Measurements from ENCODE around the gene FRRS1.

The FRRS1 gene

GRCh38 chr1:99705385-99705784 is 61.0 kb downstream of the FRRS1 start:
- H3K4me1 ChIP-seq (ENCODE audit: control insufficient read depth, insufficient read depth, low read length, poor library complexity, severe bottlenecking) = peaks cover 4% of the 10 kb centered on the region
- H3K4me3 ChIP-seq (ENCODE audit: extremely low read depth, insufficient read depth, low read length, poor library complexity, severe bottlenecking) = no peak overlapping the region
- H3K36me3 ChIP-seq (ENCODE audit: control insufficient read depth, insufficient read depth, low read length) = no peaks in the 10 kb centered on the region
- no peak overlapping the region for H3K27ac ChIP-seq (ENCODE audit: low read depth, low read length, severe bottlenecking)
- H3K9me3 ChIP-seq (ENCODE audit: control insufficient read depth, low read length) = peaks cover 6% of the 10 kb centered on the region

GRCh38 chr1:99704356-99704816 is 62.0 kb downstream of the FRRS1 start:
- Histone ChIP-seq H3K9me3 (ENCODE audit: control insufficient read depth, low read length) (peaks cover 6% of the 10 kb centered on the region), H3K4me1 (ENCODE audit: control insufficient read depth, insufficient read depth, low read length, poor library complexity, severe bottlenecking) (peaks cover 4% of the 10 kb centered on the region), H3K27ac (ENCODE audit: low read depth, low read length, severe bottlenecking) (no peak overlapping the region), H3K4me3 (ENCODE audit: extremely low read depth, insufficient read depth, low read length, poor library complexity, severe bottlenecking) (no peak overlapping the region), H3K36me3 (ENCODE audit: control insufficient read depth, insufficient read depth, low read length) (no peaks in the 10 kb centered on the region)
- WGBS, 2 experiments (ENCODE audit: insufficient coverage in 2 of 2) = 88 to 94% methylated on average over 17 of the region's 17 CpGs

- Histone ChIP-seq H3K4me1 (ENCODE audit: control insufficient read depth, insufficient read depth, low read length, poor library complexity, severe bottlenecking) (peaks cover 4% of the 10 kb centered on the region), H3K9me3 (ENCODE audit: control insufficient read depth, low read length) (peaks cover 6% of the 10 kb centered on the region), H3K36me3 (ENCODE audit: control insufficient read depth, insufficient read depth, low read length) (no peaks in the 10 kb centered on the region), H3K27ac (ENCODE audit: low read depth, low read length, severe bottlenecking) (no peak overlapping the region), H3K4me3 (ENCODE audit: extremely low read depth, insufficient read depth, low read length, poor library complexity, severe bottlenecking) (no peak overlapping the region)
These were observed 64.2 kb downstream of the FRRS1 start for GRCh38 chr1:99702221-99702620.

GRCh38 chr1:99700020-99700419 is 66.4 kb downstream of the FRRS1 start:
- H3K4me1 ChIP-seq (ENCODE audit: control insufficient read depth, insufficient read depth, low read length, poor library complexity, severe bottlenecking) = peaks cover 2% of the 10 kb centered on the region
- H3K36me3 ChIP-seq (ENCODE audit: control insufficient read depth, insufficient read depth, low read length) = no peaks in the 10 kb centered on the region
- no peak overlapping the region for H3K27ac ChIP-seq (ENCODE audit: low read depth, low read length, severe bottlenecking)
- no peak overlapping the region for H3K4me3 ChIP-seq (ENCODE audit: extremely low read depth, insufficient read depth, low read length, poor library complexity, severe bottlenecking)
- WGBS, 2 experiments (ENCODE audit: insufficient coverage in 2 of 2) = no CpG with 5 or more reads among the region's 3 CpGs
- H3K9me3 ChIP-seq (ENCODE audit: control insufficient read depth, low read length) = peaks cover 6% of the 10 kb centered on the region

GRCh38 chr1:99697580-99697979 is 68.9 kb downstream of the FRRS1 start:
- Histone ChIP-seq H3K36me3 (ENCODE audit: control insufficient read depth, insufficient read depth, low read length) (no peaks in the 10 kb centered on the region), H3K27ac (ENCODE audit: low read depth, low read length, severe bottlenecking) (no peak overlapping the region), H3K4me1 (ENCODE audit: control insufficient read depth, insufficient read depth, low read length, poor library complexity, severe bottlenecking) (peaks cover 4% of the 10 kb centered on the region), H3K9me3 (ENCODE audit: control insufficient read depth, low read length) (peaks cover 6% of the 10 kb centered on the region), H3K4me3 (ENCODE audit: extremely low read depth, insufficient read depth, low read length, poor library complexity, severe bottlenecking) (no peak overlapping the region)
- 100% methylated on average over 1 of the region's 1 CpG; no CpG with 5 or more reads in 1 of the 2 experiments for WGBS, 2 experiments (ENCODE audit: insufficient coverage in 2 of 2)

GRCh38 chr1:99696616-99697015 is 69.8 kb downstream of the FRRS1 start:
- 100% methylated on average over 1 of the region's 2 CpGs; no CpG with 5 or more reads in 1 of the 2 experiments for WGBS, 2 experiments (ENCODE audit: insufficient coverage in 2 of 2)
- peaks cover 3% of the 10 kb centered on the region for H3K9me3 ChIP-seq (ENCODE audit: control insufficient read depth, low read length)
- H3K4me3 ChIP-seq (ENCODE audit: extremely low read depth, insufficient read depth, low read length, poor library complexity, severe bottlenecking) = no peak overlapping the region
- peaks cover 13% of the 10 kb centered on the region for H3K4me1 ChIP-seq (ENCODE audit: control insufficient read depth, insufficient read depth, low read length, poor library complexity, severe bottlenecking)
- H3K27ac ChIP-seq (ENCODE audit: low read depth, low read length, severe bottlenecking) = no peak overlapping the region
- H3K36me3 ChIP-seq (ENCODE audit: control insufficient read depth, insufficient read depth, low read length) = no peaks in the 10 kb centered on the region

- Histone ChIP-seq H3K4me3 (ENCODE audit: extremely low read depth, insufficient read depth, low read length, poor library complexity, severe bottlenecking) (no peak overlapping the region), H3K4me1 (ENCODE audit: control insufficient read depth, insufficient read depth, low read length, poor library complexity, severe bottlenecking) (peaks cover 23% of the 10 kb centered on the region), H3K36me3 (ENCODE audit: control insufficient read depth, insufficient read depth, low read length) (no peaks in the 10 kb centered on the region), H3K27ac (ENCODE audit: low read depth, low read length, severe bottlenecking) (peak overlapping the region; percentile 12), H3K9me3 (ENCODE audit: control insufficient read depth, low read length) (no peaks in the 10 kb centered on the region)
- WGBS, 2 experiments (ENCODE audit: insufficient coverage in 2 of 2) = 71 to 100% methylated on average over 1 of the region's 2 CpGs
These were observed 75.3 kb downstream of the FRRS1 start for GRCh38 chr1:99691175-99691574.

- Histone ChIP-seq H3K9me3 (ENCODE audit: control insufficient read depth, low read length) (no peaks in the 10 kb centered on the region), H3K4me3 (ENCODE audit: extremely low read depth, insufficient read depth, low read length, poor library complexity, severe bottlenecking) (no peak overlapping the region), H3K4me1 (ENCODE audit: control insufficient read depth, insufficient read depth, low read length, poor library complexity, severe bottlenecking) (peaks cover 13% of the 10 kb centered on the region), H3K36me3 (ENCODE audit: control insufficient read depth, insufficient read depth, low read length) (no peaks in the 10 kb centered on the region), H3K27ac (ENCODE audit: low read depth, low read length, severe bottlenecking) (no peak overlapping the region)
- 36 to 38% methylated on average over 5 of the region's 6 CpGs for WGBS, 2 experiments (ENCODE audit: insufficient coverage in 2 of 2)
These were observed 80.8 kb downstream of the FRRS1 start for GRCh38 chr1:99685516-99686180.

- WGBS, 2 experiments (ENCODE audit: insufficient coverage in 2 of 2) = 75 to 90% methylated on average over 1 of the region's 4 CpGs
- Histone ChIP-seq H3K4me1 (ENCODE audit: control insufficient read depth, insufficient read depth, low read length, poor library complexity, severe bottlenecking) (peaks cover 25% of the 10 kb centered on the region), H3K27ac (ENCODE audit: low read depth, low read length, severe bottlenecking) (peak overlapping the region; percentile 94)
These were observed 84.1 kb downstream of the FRRS1 start for GRCh38 chr1:99682291-99682751.

GRCh38 chr1:99681583-99681982 is 84.9 kb downstream of the FRRS1 start:
- Histone ChIP-seq H3K36me3 (ENCODE audit: control insufficient read depth, insufficient read depth, low read length) (no peaks in the 10 kb centered on the region), H3K4me1 (ENCODE audit: control insufficient read depth, insufficient read depth, low read length, poor library complexity, severe bottlenecking) (peaks cover 25% of the 10 kb centered on the region), H3K27ac (ENCODE audit: low read depth, low read length, severe bottlenecking) (peak overlapping the region; percentile 94), H3K4me3 (ENCODE audit: extremely low read depth, insufficient read depth, low read length, poor library complexity, severe bottlenecking) (no peak overlapping the region), H3K9me3 (ENCODE audit: control insufficient read depth, low read length) (no peaks in the 10 kb centered on the region)
- WGBS, 2 experiments (ENCODE audit: insufficient coverage in 2 of 2) = 75 to 88% methylated on average over 2 to 3 of the region's 3 CpGs

More at GRCh38 chr1:99682291-99682751, 84.1 kb downstream of the FRRS1 start:
- H3K36me3 ChIP-seq (ENCODE audit: control insufficient read depth, insufficient read depth, low read length) = no peaks in the 10 kb centered on the region
- H3K9me3 ChIP-seq (ENCODE audit: control insufficient read depth, low read length) = no peaks in the 10 kb centered on the region
- no peak overlapping the region for H3K4me3 ChIP-seq (ENCODE audit: extremely low read depth, insufficient read depth, low read length, poor library complexity, severe bottlenecking)

- H3K27ac ChIP-seq (ENCODE audit: low read depth, low read length, severe bottlenecking) = no peak overlapping the region
- no CpG with 5 or more reads among the region's 1 CpG for WGBS, 2 experiments (ENCODE audit: insufficient coverage in 2 of 2)
These were observed 86.2 kb downstream of the FRRS1 start for GRCh38 chr1:99680270-99680669.

More at GRCh38 chr1:99680270-99680669, 86.2 kb downstream of the FRRS1 start:
- Histone ChIP-seq H3K9me3 (ENCODE audit: control insufficient read depth, low read length) (no peaks in the 10 kb centered on the region), H3K36me3 (ENCODE audit: control insufficient read depth, insufficient read depth, low read length) (no peaks in the 10 kb centered on the region), H3K4me1 (ENCODE audit: control insufficient read depth, insufficient read depth, low read length, poor library complexity, severe bottlenecking) (peaks cover 27% of the 10 kb centered on the region), H3K4me3 (ENCODE audit: extremely low read depth, insufficient read depth, low read length, poor library complexity, severe bottlenecking) (no peak overlapping the region)

All from mesodermal cell (in vitro differentiated cells).